ENCODE results near the gene IZUMO1. TPM values are rescaled to one million over a fixed set of nuclear protein-coding genes. Genes with fewer than 3 reads are reported as not detected.

IZUMO1 gene
- total and polyA plus RNA-seq, 2 of the 4 experiments (the other 2 are of a cell fraction) = not detected

DNA sequence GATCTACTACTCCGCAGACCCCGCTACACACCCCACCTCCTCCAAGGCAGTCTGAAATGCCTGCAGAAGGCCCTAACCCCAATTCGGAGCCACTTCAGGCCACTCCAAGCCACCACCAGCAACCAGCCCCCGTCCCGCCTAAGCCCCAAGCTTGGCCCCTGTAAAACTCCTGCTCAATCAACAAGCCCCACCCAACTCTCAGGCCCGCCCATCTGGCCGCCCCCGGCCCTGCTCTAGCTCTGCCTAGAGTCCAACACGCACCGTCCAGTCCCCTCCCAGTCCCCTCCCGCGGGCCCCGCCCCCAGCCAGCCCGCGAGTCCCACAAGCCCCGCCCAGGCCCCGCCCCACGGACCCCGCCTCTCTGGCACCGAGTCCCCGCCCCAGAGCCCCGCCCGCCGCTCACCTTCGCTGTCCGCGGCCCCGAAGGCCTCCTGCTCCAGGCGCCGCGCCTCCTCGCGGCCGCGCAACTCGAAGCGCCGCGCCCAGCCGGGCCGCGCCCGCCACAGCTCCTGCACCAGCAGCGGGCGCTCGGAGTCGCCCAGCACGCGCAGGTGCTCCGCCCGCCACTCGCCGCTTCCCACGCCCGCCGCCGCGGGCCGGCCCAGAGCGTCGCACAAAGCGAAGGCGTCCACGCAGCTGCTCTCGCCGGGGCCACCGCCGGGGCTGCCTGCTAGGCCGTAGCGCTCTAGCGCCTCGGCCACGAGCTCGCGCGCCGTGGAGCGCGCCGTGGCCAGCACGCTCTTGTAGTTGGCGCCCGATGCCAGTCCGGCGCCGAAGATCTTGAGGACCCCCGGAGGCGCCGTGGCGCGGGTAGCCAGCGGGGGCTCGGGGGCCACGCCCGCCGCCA is 7.9 kb downstream of the IZUMO1 start:
- BruUV-seq (replicated peaks) = no TSS peak
- H3K9ac ChIP-seq (ENCODE audit: low read depth, low read length) = no peak overlapping the region; the same call in 1 of the 2 replicates
- H3K4me3 ChIP-seq (ENCODE audit: insufficient read depth, low read depth, low read length) = peak overlapping the region; percentile 57
- ChIA-PET CTCF (interaction anchor here (0.5 kb wide), 1 partner anchor 89 kb away, joined by 3 read pairs; no protein-coding TSS in a partner anchor), POLR2A (ENCODE audit: unreplicated experiment) (no interaction called here)
- H2BK20ac ChIP-seq (ENCODE audit: low read depth, low read length) = no peak overlapping the region
- H3K9me3 ChIP-seq (ENCODE audit: control insufficient read depth, insufficient read depth, low read length) = peaks cover 3% of the 10 kb centered on the region
- peaks cover 26% of the 10 kb centered on the region for H3K27me3 ChIP-seq (ENCODE audit: control insufficient read depth, insufficient read depth, low read length)
- WGBS, 2 experiments (ENCODE audit: extremely low coverage in 2 of 2, insufficient read length in 1 of 2) = 3% methylated on average over 40 of the region's 96 CpGs; no CpG with 5 or more reads in 1 of the 2 experiments
- H2BK5ac ChIP-seq (ENCODE audit: low read depth, low read length, poor library complexity, severe bottlenecking) = no peak overlapping the region
- no peak overlapping the region for H3K56ac ChIP-seq (ENCODE audit: extremely low read depth, insufficient read depth, low read length)
- H3K4ac ChIP-seq (ENCODE audit: low read depth, low read length) = peak overlapping the region; percentile 50
- peak overlapping the region; percentile 90 for H2AFZ ChIP-seq (replicated peaks; ENCODE audit: low read length, poor library complexity)
- H2AK9ac ChIP-seq (replicated peaks; ENCODE audit: low read depth, low read length, poor library complexity) = peak overlapping the region; percentile 82
- dilution Hi-C loops (cut with HindIII; ENCODE audit: low sequenced_read_pairs, unreplicated experiment) (no loop called here), in situ Hi-C loops (cut with MboI; ENCODE audit: low sequenced_read_pairs) (no loop called here), intact Hi-C loops (cut with micrococcal nuclease) (no loop called here)
- no peak overlapping the region for H4K91ac ChIP-seq (ENCODE audit: insufficient read depth, low read depth, low read length)
- H4K20me1 ChIP-seq (ENCODE audit: insufficient read depth, low read length) = no peaks in the 10 kb centered on the region
- H3K4me1 ChIP-seq (ENCODE audit: control insufficient read depth, insufficient read depth, low read length) = peaks cover 5% of the 10 kb centered on the region
- H2BK120ac ChIP-seq (ENCODE audit: low read depth, low read length) = no peak overlapping the region
- peak overlapping the region in 1 of 2 experiments; percentile 82; a peak in 1 of 4 replicates for H4K8ac ChIP-seq (ENCODE audit: low read depth in 2 of 2, low read length in 2 of 2)
- no peak overlapping the region for H2BK15ac ChIP-seq (ENCODE audit: low read depth, low read length)
- H4K5ac ChIP-seq (ENCODE audit: low read depth, low read length) = no peak overlapping the region
- 0 out of 2 replicates have a peak overlapping the region, but pooled peaks have one; percentile 21 for H3K14ac ChIP-seq (replicated peaks; ENCODE audit: low read depth, low read length)
- peak overlapping the region; percentile 95 for H3K4me2 ChIP-seq (ENCODE audit: low read depth, low read length)
- H3K36me3 ChIP-seq (ENCODE audit: control insufficient read depth, insufficient read depth, low read length) = no peaks in the 10 kb centered on the region
- H3K79me1 ChIP-seq (ENCODE audit: low read depth in 1 of 2, low read length in 2 of 2) = no peaks in the 10 kb centered on the region
- TF ChIP-seq RAD21 (IDR thresholded peaks at IDR 0.05; ENCODE audit: low read length) = peak; percentile 44
- TF ChIP-seq, protein P1, sequence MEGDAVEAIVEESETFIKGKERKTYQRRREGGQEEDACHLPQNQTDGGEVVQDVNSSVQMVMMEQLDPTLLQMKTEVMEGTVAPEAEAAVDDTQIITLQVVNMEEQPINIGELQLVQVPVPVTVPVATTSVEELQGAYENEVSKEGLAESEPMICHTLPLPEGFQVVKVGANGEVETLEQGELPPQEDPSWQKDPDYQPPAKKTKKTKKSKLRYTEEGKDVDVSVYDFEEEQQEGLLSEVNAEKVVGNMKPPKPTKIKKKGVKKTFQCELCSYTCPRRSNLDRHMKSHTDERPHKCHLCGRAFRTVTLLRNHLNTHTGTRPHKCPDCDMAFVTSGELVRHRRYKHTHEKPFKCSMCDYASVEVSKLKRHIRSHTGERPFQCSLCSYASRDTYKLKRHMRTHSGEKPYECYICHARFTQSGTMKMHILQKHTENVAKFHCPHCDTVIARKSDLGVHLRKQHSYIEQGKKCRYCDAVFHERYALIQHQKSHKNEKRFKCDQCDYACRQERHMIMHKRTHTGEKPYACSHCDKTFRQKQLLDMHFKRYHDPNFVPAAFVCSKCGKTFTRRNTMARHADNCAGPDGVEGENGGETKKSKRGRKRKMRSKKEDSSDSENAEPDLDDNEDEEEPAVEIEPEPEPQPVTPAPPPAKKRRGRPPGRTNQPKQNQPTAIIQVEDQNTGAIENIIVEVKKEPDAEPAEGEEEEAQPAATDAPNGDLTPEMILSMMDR (conservative IDR thresholded peaks at IDR 0.05; ENCODE audit: low read depth, low read length) = peak; percentile 44
- TF ChIP-seq SMC3 (IDR thresholded peaks at IDR 0.05; ENCODE audit: low read depth, low read length) = peak; percentile 55
- no peak for TF ChIP-seq CHD1 (IDR thresholded peaks at IDR 0.05; ENCODE audit: low read depth, low read length)
- TF ChIP-seq CEBPB (IDR thresholded peaks at IDR 0.05; ENCODE audit: low read depth, low read length) = no peak
- TF ChIP-seq MAFK (IDR thresholded peaks at IDR 0.05; ENCODE audit: low read depth, low read length) = no peak
- TF ChIP-seq ELK1 (IDR thresholded peaks at IDR 0.05; ENCODE audit: borderline replicate concordance, low read depth, low read length) = no peak
- no peak for TF ChIP-seq NFE2L2 (IDR thresholded peaks at IDR 0.05; ENCODE audit: low read depth, low read length)
- no peak for TF ChIP-seq FOS (IDR thresholded peaks at IDR 0.05; ENCODE audit: low read depth, low read length)
- no peak overlapping the region for H2AK5ac ChIP-seq (ENCODE audit: low read depth, low read length)
- no peak overlapping the region; the same call in 1 of the 2 replicates for H3K27ac ChIP-seq (ENCODE audit: insufficient read depth, low read length)
- H3K9me1 ChIP-seq (ENCODE audit: insufficient read depth, low read length) = peaks cover 3% of the 10 kb centered on the region
- ATAC-seq (ENCODE audit: low read depth) = peak; percentile 96
- H3K23ac ChIP-seq (ENCODE audit: low read depth, low read length) = no peak overlapping the region
- peak; percentile 65 for DNase-seq
- H3K18ac ChIP-seq (ENCODE audit: low read depth, low read length) = no peak overlapping the region
